Measurements from ENCODE around the gene MLST8.

MLST8 gene

DNA sequence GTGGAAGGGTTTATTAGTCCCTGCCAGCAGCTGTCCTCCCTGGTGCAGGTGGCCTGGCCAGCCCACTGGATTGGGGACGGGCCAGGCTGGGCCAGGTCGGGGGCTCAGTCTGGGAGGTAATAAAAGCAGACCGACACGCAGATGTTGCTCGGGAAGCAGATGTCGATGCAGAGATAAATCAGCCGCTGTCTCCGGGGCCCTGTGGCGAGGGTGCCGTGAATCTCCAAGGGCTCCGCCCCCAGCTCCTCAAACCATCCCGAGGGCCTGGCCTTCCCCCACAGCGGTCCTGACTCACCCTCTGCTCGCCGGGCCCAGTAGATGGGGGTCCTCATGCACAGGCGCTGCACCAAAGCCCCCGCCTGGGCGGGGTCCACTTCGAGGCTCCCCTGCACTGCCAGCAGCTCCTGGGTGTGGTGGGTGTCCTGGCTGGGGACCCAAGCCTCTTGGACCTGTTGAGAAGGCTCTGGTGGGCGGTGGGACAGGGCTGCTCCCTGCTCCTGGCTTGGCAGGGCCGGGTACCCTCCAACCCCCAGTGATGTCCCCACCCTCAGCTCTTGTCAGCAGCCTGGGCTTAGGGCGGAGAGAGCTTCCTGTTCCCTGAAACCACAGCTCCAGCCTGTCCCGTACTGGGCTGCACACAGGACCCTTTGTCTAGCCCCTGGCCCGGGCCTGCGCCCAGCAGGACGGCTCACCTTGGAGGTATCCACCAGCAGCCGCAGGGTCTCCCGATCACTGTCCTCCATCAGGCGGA, 4.2 kb downstream of the MLST8 start:
- no peak for DNase-seq

DNA sequence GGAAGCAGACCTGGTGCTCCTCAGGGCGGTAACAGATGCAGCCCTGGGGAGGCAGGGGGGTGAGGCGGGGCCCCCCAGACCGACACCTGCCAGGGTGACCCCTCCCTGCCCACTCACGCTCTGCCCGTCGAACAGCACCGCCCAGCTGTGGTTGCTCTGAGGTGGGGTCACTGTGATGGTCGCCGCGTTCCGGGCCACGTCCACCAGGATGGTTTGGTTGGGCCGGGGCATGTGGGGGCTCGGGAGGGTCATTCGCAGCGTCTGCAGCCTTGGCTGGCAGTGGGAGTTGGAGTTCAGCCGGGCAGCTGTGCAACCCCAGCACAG, 4.7 kb downstream of the MLST8 start:
- no peak for DNase-seq

DNA sequence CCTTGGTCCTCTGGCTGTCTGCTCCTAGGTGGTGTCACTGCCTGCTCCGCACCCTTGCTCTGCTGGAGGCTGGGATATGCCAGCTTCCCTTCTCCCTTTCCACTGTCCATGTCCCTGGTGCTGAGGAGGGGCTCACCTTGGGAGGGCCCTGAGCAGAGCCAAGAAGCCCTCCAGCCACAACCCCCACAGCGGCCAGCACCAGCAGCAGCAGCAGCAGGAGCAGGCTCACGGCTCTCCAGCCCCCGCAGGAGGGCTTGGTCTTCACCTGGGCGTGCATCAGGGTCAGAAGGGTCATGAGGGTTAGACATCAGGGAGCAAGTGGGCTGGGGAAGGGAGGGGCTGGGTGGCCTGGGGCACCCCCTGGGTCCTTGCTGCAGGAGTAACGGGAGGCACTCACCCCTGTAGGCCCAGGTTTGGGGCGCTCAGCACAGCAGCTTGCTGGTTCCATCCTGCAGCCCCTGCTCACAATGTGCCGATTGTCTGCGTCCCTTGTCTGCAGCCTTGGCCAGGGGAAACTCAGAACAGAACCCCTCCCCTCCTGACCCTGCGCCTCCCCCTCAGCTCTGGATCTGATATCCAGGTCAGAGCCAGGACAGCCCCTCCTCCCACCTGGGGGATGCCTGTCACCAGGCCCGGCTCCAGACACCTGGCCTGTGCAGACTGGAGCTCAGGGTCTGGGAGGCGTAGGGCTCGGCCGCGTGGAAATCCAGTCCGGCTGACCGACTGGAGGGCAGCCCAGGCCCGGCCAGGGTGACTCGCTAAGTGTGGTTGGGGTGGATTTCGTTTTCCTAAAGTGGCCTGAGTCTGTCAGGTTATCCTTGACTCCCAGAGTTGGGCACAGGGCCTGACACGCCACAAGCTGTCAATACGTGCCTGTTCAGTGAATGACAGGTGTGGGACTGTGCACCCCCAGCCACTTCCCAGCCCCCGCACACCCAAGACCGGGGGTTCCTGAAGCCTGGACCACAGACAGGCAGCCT, 5.4 kb downstream of the MLST8 start, which contains the start of gene BRICD5:
TSS of gene BRICD5 (minus strand) at position 478 of the 980 bp plus-strand sequence. CDS start at position 448, 30 bp downstream.
- no peak for DNase-seq

DNA sequence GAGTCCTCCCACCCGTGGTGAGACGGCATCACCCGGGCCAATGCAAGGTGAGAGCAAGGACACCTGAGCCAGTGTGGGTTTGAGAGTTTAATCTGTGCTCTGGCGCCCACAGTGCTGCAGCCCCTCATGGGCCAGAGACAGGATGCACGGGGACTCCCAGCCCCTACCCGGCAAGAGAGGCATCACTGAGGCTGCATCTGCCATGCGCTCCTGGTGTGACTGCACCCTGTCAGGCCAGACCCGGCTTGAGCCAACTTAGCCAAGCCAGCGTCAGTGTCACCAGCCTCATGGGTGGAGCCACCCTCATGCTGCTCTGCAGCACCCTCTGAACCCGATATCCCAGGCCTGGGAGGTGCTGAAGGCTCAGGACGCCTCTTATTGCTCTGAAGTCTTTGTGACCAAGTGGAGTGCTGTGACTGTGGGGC, 6.7 kb downstream of the MLST8 start:
- no peak for DNase-seq

DNA sequence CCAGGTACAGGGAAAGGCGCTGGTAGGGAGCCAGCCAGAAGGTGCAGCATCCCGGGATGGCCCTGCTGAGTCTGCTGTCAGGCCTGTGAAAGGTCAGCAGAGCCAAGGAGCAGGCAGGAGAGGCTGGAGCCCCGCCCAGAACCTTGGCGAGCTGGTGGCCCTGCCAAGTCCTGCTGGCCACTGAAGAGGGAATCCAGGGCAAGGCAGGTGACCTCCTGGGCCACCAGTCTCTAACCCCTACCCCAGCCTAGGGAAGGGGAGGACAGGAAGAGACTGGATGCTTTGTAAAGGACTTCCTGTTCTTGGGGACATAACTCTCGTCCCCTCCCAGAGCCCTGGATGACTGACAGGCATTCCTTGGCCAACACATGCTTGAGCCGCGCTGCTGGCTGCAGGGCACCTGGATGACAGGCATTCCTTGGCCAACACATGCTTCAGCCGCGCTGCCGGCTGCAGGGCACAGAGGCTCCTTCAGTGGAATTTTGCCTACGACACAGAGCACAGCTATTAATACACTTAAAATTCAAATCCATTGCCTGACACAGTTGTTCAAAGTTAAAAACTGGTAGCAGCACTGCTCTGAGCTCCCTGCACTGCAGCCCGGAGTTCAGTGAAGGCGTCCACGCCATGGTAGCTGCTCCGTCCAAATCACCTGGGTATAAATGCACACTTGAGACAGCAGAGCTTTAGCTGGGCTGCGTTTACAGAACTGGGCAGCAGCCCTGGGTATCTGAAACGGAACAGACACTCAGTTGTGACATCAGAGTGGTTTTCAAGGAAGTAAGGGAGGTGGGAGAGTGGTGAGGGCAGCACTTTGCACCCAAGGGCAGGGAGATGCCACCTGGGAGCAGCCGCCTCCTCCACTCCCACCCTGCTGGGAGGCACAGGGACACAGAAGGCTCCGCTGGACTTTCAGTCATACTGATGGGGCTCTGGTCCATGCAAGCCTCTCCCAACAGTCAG, 7.4 kb downstream of the MLST8 start:
- DNase-seq: no peak

DNA sequence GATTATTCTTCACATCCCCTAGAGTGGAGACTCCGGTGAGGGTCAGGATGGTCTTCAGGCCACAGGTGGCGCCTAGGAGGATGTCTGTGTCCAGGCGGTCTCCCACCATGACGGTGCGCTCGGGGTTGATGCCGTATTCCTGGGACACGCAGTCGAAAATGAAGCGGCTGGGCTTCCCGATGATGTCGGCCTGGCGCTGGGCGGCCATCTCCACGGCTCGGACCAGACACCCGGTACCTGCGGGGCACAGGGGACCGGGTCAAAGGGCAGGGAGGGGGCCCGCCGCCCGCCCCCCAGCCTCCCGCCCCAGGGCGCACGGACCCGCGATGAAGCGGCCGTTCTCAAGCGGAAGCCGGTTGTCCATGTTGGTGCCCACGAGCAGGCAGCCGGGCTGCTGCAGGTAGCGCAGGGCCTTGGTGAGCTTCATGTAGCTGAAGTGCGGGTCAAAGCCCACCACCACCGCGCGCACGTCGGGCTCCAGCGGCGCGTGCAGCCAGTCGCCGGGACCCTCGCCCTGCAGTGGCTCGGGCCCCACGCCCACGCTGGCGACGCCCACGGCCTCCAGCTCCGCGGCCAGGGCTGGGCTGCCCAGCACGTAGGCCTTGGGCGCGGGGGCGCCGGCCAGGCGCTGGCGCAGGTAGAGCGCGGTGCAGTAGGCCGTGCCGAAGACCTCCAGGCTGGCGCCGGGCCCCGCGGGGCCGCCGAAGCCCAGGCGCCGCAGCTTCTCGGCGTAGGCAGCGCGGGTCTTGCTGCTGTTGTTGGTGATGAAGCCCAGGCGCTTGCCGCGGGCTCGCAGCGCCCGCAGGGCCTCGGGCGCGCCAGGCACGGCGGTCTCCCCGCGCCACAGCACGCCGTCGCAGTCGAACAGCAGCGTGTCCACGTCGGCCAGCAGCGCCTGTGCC, 8.8 kb downstream of the MLST8 start:
- DNase-seq: no peak

DNA sequence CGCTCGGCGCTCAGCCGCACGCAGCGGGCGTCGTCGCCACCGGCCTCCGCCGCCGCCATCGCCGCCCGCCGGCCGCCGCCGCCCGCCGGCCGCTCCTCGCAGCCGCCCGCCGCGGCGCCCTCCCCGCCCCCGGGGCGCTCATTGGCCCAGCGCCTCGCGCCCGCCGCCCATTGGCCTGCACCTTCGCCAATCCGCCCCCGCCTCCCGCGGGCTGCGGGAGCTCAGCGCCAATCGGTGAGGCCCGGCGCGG, 9.4 kb downstream of the MLST8 start, which contains the start of gene PGP:
TSS of gene PGP (minus strand) at position 122 of the 250 bp plus-strand sequence. CDS start at position 59, 63 bp downstream.
- no peak for DNase-seq

DNA sequence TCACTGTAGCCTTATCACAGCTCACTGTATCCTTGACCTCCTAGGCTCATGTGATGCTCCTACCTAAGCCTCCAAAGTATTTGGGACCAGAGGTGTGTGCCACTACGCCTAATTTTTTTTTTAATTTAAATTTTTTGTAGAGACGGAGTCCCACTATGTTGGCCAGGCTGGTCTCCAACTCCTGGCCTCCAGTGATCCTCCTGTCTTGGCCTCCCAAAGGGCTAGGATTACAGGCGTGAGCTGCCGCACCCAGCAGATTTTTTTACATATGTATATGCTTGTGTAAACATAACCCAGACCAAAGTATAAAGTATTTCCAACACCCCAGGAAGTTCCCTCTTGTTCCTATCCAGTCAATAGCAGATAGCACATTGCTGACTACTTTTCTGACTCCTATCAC, 11.1 kb downstream of the MLST8 start:
- no peak for DNase-seq

DNA sequence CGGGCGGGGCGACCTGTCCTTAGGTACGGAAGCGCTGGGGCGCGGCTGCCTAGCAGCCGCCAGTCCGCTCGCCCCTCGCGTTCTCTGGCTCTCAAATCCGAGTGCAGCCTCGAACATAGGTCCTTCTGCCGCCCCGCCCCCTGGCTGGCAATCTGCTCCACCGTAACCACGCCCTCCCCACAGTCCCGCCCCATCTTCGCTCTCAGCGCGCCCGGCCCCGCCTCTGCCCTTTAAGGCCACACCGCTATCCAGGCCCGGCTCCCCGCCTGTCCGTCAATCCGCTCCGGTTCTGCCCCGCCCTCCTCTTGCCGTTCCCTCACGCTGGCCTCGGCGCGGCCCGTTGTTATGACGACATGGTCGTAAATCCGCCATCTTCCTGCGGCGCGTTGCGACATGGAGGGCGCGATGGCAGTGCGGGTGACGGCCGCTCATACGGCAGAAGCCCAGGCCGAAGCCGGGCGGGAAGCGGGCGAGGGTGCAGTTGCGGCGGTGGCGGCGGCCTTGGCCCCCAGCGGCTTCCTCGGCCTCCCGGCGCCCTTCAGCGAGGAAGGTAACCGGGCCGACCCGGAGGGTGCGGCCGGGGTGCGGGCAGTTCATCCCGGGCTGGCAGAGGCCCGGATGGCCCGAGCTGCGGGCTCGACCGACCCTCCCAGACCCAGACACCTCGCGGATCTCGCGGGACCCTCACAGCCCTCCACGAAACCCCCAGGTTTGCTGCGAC, 18.1 kb downstream of the MLST8 start, which contains the start of gene E4F1:
TSS of gene E4F1 (plus strand) at position 371 of the 721 bp plus-strand sequence. CDS start at position 394, 23 bp downstream.
- peak; percentile 98 for DNase-seq

DNA sequence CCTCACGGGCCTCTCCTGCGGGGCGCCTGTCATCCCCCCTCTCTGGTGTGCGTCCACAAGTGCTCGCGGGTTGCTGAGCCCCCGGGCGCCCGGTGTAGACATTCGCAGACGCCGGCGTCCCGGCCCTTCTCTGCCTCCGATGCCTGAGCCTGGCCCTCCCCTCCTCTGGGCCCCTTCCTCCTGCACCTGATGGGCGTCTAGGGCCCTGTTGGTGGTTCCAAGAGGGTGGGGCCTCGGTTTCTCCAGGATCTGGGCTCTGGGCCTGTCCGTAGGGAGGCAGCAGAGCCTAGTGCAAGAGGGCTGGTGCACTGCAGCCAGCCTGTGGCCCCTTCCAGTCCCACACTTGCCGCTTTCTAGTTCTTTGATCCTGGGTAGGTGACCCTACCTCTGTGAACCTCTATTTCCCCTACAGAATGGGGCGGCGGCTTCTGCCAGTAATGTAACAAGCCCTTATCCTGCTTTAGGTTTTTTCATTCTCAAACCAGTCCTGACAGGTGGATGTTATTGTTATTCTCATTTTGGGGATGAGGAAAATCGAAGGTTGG, 18.8 kb downstream of the MLST8 start:
- DNase-seq: no peak

DNA sequence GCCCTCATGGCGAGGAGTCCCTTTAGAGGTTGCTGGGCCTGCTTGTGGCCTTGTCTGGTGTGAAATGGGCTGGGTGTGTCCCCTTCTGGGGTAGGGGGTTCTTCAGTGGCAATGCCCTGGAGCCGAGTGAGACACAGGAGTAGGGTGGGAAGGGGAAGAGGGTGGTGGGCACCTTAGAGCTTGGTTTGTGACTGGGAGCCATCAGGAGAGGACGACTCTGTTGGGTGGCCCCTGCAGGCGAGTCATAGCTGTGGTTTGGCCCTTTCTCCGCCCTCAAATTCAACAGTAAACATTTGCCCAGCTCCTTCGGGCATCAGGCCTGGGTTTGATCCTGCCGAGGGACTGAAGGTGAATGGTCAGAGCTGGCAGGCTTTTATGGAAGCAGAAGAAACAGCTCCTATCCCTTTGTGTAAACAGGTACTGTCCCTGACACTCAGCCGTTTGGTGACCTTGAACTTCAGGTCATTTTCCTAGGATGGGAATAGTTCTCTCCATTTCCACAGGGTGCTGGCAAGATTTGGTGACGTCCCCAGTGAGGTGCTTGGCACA, 21.1 kb downstream of the MLST8 start:
- no peak for DNase-seq

DNA sequence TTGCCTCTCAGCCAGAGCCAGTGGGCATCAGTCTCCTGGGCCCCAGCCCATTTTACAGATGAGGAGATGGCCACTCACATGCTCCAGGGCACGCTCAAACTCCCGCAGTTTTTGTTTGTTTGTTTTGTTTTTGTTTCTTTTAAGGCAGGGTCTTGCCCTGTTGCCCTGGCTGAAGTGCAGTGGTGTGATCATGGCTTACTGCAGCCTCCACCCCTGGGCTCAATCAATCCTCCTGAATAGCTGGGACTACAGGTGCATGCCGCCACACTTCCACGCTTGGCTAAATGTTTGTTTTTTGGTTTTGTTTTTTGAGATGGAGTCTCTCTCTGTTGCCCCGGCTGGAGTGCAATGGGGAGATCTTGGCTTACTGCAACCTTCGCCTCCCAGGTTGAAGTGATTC, 21.7 kb downstream of the MLST8 start:
- no peak for DNase-seq

DNA sequence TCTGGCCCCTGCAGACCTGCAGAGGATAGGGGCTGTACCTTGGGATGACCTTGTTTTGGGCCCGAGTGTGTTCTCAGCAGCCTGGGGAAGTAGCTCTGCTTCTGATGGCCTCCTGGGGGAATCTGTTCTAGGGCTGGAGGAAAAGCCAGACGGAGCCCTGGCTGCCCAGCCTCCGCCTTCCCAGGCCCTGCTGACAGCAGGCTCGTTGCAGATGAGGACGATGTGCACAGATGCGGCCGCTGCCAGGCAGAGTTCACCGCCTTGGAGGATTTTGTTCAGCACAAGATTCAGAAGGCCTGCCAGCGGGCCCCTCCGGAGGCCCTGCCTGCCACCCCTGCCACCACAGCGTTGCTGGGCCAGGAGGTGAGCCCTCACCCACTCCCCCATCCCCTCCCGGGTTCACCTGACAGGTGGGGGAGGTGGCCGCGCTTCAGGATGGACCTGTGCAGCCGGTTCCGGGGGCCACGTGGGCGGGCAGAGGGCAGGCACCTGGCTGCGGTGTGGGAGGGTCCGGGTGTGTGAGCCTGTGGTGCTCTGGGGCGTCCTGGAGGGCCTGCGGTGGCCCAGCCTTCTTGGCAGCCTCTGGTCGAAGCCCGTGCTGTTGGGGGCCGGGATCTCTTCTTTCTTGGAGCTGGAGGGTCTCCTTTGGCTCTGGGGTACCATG, 23.0 kb downstream of the MLST8 start:
- DNase-seq: no peak

DNA sequence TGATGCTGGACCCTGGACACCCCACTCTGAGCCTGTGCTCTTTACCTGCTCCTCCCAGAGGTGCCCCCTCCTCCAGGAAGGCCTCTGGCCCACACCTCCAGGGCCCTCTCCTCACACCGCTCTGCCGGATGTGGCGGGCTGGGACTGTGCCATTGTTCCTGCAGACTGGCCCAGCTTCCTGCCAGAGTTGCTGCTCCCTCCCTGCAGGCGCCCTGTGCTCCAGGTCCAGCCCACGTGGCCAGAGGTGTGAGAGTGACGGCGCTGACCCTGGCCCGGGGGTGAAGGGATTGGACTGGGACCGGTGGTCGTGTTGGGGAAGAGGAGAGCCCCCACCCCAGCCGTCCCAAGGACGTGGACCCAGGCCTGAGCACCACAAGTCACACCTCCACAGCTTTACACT, 23.8 kb downstream of the MLST8 start:
- DNase-seq: no peak

DNA sequence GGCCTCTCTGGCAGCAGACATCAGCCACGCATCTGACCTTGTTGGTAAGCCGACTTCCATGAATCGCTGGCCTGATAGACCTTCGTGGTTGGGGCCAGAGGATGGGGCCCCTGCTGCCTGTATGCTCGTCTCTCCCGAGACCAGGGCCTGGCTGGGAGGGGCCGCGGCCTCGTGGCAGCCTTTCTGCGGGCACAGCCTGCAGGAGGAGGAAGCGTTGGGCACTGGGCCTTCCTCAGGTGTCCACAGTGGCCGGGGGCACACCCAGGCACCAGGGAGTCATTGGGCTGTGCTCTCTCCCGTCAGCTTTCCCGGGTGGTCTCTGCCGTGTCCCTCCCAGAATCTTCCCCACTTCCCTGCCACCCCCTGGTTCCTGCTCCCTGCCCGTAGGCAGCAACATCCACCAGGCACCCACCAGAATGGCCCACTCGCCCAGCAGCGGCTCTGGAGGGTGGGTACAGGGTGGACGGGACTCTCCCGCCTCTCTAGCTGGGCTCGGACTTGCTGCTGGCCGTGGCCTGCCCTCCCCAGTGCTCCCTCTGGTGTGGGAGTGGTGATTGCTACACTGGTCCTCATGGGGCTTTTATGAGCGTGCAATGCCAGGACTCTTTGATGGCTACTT, 24.5 kb downstream of the MLST8 start:
- no peak for DNase-seq

DNA sequence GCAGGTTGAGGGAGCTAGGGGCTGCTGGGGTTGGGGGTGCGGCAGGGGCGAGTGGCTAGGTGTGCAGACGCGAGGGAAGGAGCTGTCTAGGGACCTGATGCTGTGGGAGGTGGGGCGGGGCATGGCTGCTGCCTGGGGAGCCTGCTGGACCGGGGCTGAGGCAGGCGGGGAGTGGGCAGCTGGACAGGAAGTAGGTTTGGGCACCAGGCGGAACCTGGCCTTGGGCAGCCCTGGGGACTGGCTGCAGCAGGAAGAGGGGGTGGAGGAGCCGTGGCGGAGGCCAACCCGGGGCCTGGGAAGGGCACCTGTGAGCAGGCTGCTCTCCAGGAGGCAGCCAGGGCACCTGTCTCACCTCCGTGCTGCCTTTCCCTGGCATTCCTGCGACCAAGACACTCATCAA, 25.1 kb downstream of the MLST8 start:
- no peak for DNase-seq

DNA sequence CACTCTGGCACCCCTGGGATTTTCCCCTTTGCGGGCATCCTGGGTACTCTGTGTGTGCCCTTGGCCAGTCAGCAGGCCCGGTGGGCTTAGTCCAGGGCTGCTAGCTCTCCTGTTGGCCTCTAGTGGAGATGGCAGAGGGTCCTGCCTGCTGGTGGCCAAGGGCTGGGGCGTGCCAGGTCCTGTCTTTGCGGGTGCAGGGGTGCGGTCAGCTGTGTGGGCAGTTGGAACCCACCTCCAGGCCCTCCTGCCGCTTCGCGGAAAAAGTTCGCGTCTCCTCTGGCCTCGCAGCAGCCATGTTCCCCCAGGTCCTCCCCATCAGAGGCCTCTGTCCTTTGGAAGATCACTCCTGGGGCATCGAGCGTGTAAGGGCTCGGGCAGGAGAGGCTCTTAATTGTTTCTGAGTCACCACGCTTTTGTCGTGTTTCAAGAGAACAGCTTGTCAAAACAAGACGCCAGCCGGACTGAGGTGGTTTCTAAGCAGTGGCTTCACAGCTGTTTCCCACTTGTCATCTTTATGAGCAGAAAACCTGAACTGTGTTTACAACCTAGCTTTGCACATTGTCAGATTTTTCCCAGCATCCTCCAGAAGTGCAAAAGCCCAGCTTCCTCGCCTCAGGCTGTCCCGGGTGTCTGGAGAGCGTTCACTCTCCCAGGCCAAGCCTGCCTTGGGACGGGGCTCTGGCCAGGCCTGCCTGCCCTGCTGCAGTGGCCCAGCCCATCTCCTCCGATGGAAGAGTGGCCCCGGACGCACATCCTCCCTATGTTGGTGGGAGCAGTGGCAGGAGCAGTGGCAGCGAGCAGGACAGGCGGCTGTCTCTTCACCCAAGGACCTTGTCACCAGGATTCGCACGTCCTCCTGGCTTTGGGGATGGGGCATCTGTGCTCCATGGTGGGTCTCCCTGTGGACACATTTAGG, 26.0 kb downstream of the MLST8 start:
- no peak for DNase-seq

All from DMS 273 treated with DMSO at 0.1 percent for 48 hours (cell line).